K562 (cell line): ENCODE measurements around the gene SHE. TPM values are rescaled to one million over a fixed set of nuclear protein-coding genes. Genes with fewer than 3 reads are reported as not detected.

Experiments used
- ATAC-seq: fragments of 200-7000 bp; cut with Tn5 transposase; 3 replicates; pipeline ENCODE4 v1.9.1; 2020; ENCODE audit warnings: moderate library complexity
- BruUV-seq: library from RNA; stranded (reverse); fragments of 400-500 nt; replicated peaks from 2 replicates; lab custom pipeline; 2021; lab: Mats Ljungman, UMichigan
- CTCF ChIA-PET: fragments of 300-600 bp; formaldehyde crosslinking; extraction: SDS; loops from one replicate; lab custom pipeline; 2021; ENCODE audit warnings: low intra/inter-chr PET ratio; lab: Yijun Ruan, JAX
- POLR2A ChIA-PET: fragments of 300-600, 350-650 bp; sonication (Branson Sonifier 250); formaldehyde crosslinking; extraction: SDS; loops from one replicate; lab custom pipeline; 2021; ENCODE audit warnings: antibody characterized with exemption, inconsistent platforms; lab: Yijun Ruan, JAX
- DNase-seq, 4 experiments: peaks; one replicate each; pipeline versions ENCODE4 v3.0.0 to v3.0.0-alpha.2; 2011 to 2018; ENCODE audit warnings: low spot score in 3 of 4, mixed read lengths in 3 of 4; ENCODE audit errors: extremely low read depth in 1 of 4
- FAIRE-seq: peaks from 2 replicates; lab custom pipeline; 2011; peaks lifted over from hg19 to GRCh38; lab: Jason Lieb, UNC
- H2AFZ ChIP-seq: 2 replicates; pipeline ENCODE4 v1.6.0; 2011; ENCODE audit warnings: low read depth, low read length, control low read depth, inconsistent platforms
- H3K27ac ChIP-seq: fragments of 200-600 bp; 3 replicates; pipeline ENCODE4 v1.8.0; 2011; ENCODE audit warnings: low read depth, mild to moderate bottlenecking, control low read depth, inconsistent platforms, low read length, moderate library complexity, mixed read lengths; ENCODE audit errors: extremely low read depth
- H3K27me3 ChIP-seq, 2 experiments: fragments of 300-600 bp in 1 of 2; 2 replicates in 1 of 2; 3 replicates in 1 of 2; pipeline versions ENCODE4 v1.6.0 to v1.8.0; 2011; ENCODE audit warnings: inconsistent platforms in 2 of 2, low read length in 2 of 2, mild to moderate bottlenecking in 1 of 2, mixed read lengths in 1 of 2, moderate library complexity in 1 of 2; ENCODE audit not compliant: control insufficient read depth in 2 of 2, insufficient read depth in 2 of 2
- H3K36me3 ChIP-seq: fragments of 300-600 bp; 3 replicates; pipeline ENCODE4 v1.8.0; 2011; ENCODE audit warnings: mild to moderate bottlenecking, low read length, inconsistent platforms; ENCODE audit not compliant: control insufficient read depth, insufficient read depth
- H3K4me1 ChIP-seq, 2 experiments: fragments of 200-600 bp in 1 of 2; replicated peaks in 1 of 2; 2 replicates in 1 of 2; 3 replicates in 1 of 2; pipeline versions ENCODE4 v1.5.1 to v1.8.0; 2011; ENCODE audit warnings: inconsistent platforms in 2 of 2, low read length in 2 of 2, mild to moderate bottlenecking in 1 of 2, mixed read lengths in 1 of 2, moderate library complexity in 1 of 2; ENCODE audit not compliant: control insufficient read depth in 2 of 2, insufficient read depth in 2 of 2
- H3K4me2 ChIP-seq: 2 replicates; pipeline ENCODE4 v1.6.1; 2011; ENCODE audit warnings: low read length, control low read depth, inconsistent platforms, mixed read lengths; ENCODE audit not compliant: insufficient read depth
- H3K4me3 ChIP-seq: fragments of 200-600 bp; sonication (generic), shearing (Covaris generic); 2 replicates; pipeline ENCODE4 v1.5.1; 2016; ENCODE audit warnings: control low read depth, inconsistent platforms
- H3K79me2 ChIP-seq: fragments of 200-600 bp; 3 replicates; pipeline ENCODE4 v1.8.0; 2011; ENCODE audit warnings: low read length, inconsistent platforms; ENCODE audit not compliant: control insufficient read depth, insufficient read depth
- H3K9ac ChIP-seq, 2 experiments: 2 replicates each; pipeline versions ENCODE4 v1.6.0 to v1.6.1; 2011; ENCODE audit warnings: low read depth in 2 of 2, low read length in 2 of 2, control low read depth in 1 of 2, inconsistent platforms in 1 of 2, mild to moderate bottlenecking in 1 of 2, mixed read lengths in 1 of 2; ENCODE audit not compliant: insufficient read depth in 1 of 2
- H3K9me1 ChIP-seq: one replicate; pipeline ENCODE4 v1.6.0; 2011; ENCODE audit warnings: inconsistent platforms, mild to moderate bottlenecking, low read length, moderate library complexity; ENCODE audit not compliant: control insufficient read depth, insufficient read depth
- H3K9me3 ChIP-seq: replicated peaks from 2 replicates; pipeline ENCODE4 v1.5.1; 2011; ENCODE audit warnings: low read depth, low read length, inconsistent platforms; ENCODE audit not compliant: control insufficient read depth, insufficient read depth
- H4K20me1 ChIP-seq: replicated peaks from 2 replicates; pipeline ENCODE4 v1.6.1; 2011; ENCODE audit warnings: low read length, inconsistent platforms, mixed read lengths; ENCODE audit not compliant: control insufficient read depth, insufficient read depth
- BACH1 ChIP-seq: fragments of 200-800 bp; sonication (Bioruptor generic); IDR thresholded peaks from 2 replicates; pipeline ENCODE4 v1.6.1; 2016; ENCODE audit warnings: missing genetic modification characterization, missing compliant biosample characterization
- BCLAF1 ChIP-seq, 2 experiments: fragments of 450-650 bp in 1 of 2; IDR thresholded peaks; 2 replicates each; pipeline ENCODE4 v1.6.1; 2011 to 2017; ENCODE audit warnings: low read depth in 2 of 2, antibody characterized with exemption in 1 of 2, borderline replicate concordance in 1 of 2, low read length in 1 of 2, mild to moderate bottlenecking in 1 of 2, mixed read lengths in 1 of 2; ENCODE audit not compliant: control insufficient read depth in 1 of 2
- BHLHE40 ChIP-seq: IDR thresholded peaks from 2 replicates; pipeline ENCODE4 v1.6.1; 2011; ENCODE audit warnings: low read length, improper control_type of control experiment
- HINFP ChIP-seq: fragments of 450-650 bp; conservative IDR thresholded peaks from 2 replicates; pipeline ENCODE4 v1.6.1; 2016; ENCODE audit warnings: missing genetic modification characterization, low read depth, mild to moderate bottlenecking, control low read depth, missing compliant biosample characterization
- IRF9 ChIP-seq: fragments of 450-650 bp; IDR thresholded peaks from 2 replicates; pipeline ENCODE4 v1.6.1; 2016; ENCODE audit warnings: missing biosample characterization, missing genetic modification characterization
- MCM7 ChIP-seq, 2 experiments: fragments of 450-650 bp; IDR thresholded peaks; 2 replicates each; pipeline ENCODE4 v1.6.1; 2016 to 2018
- PHF8 ChIP-seq: fragments of 200-600 bp; sonication (generic); IDR thresholded peaks from 2 replicates; pipeline ENCODE4 v1.6.1; 2012; ENCODE audit warnings: mixed run types, mild to moderate bottlenecking, inconsistent platforms, low read length, moderate library complexity, borderline replicate concordance
- PTTG1 ChIP-seq: fragments of 450-650 bp; IDR thresholded peaks from 2 replicates; pipeline ENCODE4 v1.6.1; 2016; ENCODE audit warnings: low read depth, mild to moderate bottlenecking, missing genetic modification characterization, missing compliant biosample characterization
- PURB ChIP-seq: sonication (generic); formaldehyde crosslinking; IDR thresholded peaks from 2 replicates; pipeline ENCODE4 v1.9.0; 2021; ENCODE audit warnings: low read depth, mild to moderate bottlenecking, missing genetic modification reagents
- TCF3 ChIP-seq: sonication (generic); formaldehyde crosslinking; IDR thresholded peaks from 2 replicates; pipeline ENCODE4 v1.4.0; 2020; ENCODE audit warnings: mild to moderate bottlenecking, missing genetic modification reagents
- XRCC3 ChIP-seq: fragments of 450-650 bp; IDR thresholded peaks from 2 replicates; pipeline ENCODE4 v1.6.1; 2017; ENCODE audit warnings: mild to moderate bottlenecking, moderate library complexity
- ZBED1 ChIP-seq: IDR thresholded peaks from 2 replicates; pipeline ENCODE4 v1.6.1; 2014
- ZNF3 ChIP-seq: fragments of 250-450 bp; sonication (Bioruptor Pico); IDR thresholded peaks from 2 replicates; pipeline ENCODE4 v1.5.0; 2021; ENCODE audit warnings: mild to moderate bottlenecking, moderate library complexity
- ZNF57 ChIP-seq: fragments of 450-650 bp; formaldehyde crosslinking; IDR thresholded peaks from 2 replicates; pipeline ENCODE4 v1.4.0; 2020; ENCODE audit warnings: mild to moderate bottlenecking, moderate library complexity
- ZNF780A ChIP-seq: fragments of 250-450 bp; sonication (Bioruptor Pico); IDR thresholded peaks from 2 replicates; pipeline ENCODE4 v1.5.0; 2021; ENCODE audit warnings: mild to moderate bottlenecking
- WGBS: fragments of 100-300 bp; shearing (Covaris generic); methylation state at CpG from one replicate; pipeline ENCODE4 v1.1.6; 2016; ENCODE audit warnings: low coverage, mixed read lengths; ENCODE audit not compliant: insufficient coverage; ENCODE audit errors: missing lambda C conversion rate; 5-methylcytosine and 5-hydroxymethylcytosine counted together
- in situ Hi-C: fragments of 300-500 bp; cut with MboI; formaldehyde crosslinking; loops from 4 replicates; pipeline ENCODE4 v1.15.0; 2018; ENCODE audit warnings: inconsistent platforms, mixed read lengths
- intact Hi-C: fragments of 100-400 bp; cut with micrococcal nuclease; formaldehyde crosslinking; loops from 2 replicates; pipeline ENCODE4 v1.14.2; 2022
- polyA plus RNA-seq, 8 experiments: library from polyadenylated mRNA; depleted of rRNA in 4 of 8; stranded (reverse) in 5 of 8; unstranded in 3 of 8; fragments of >200 nt; fragmentation: Nextera tagmentation in 2 of 8; fragmentation: Illumina TruSeq in 1 of 8; extraction: Ambion mirVana in 2 of 8; extraction: Trizol in 1 of 8; gene quantifications; 2 replicates each; pipeline versions ENCODE4 v1.2.1 to v1.2.3, GENCODE V29; 2011 to 2014; ENCODE audit warnings: inconsistent platforms in 1 of 8, missing spikeins in 1 of 8
- total RNA-seq, 7 experiments: library from RNA; depleted of rRNA in 6 of 7; stranded (reverse); fragments of >200 nt in 6 of 7; fragmentation: Illumina TruSeq in 2 of 7; extraction: Trizol in 2 of 7; gene quantifications; 2 replicates each; pipeline versions ENCODE4 v1.2.1 to v1.2.3, GENCODE V29; 2011 to 2021; ENCODE audit warnings: low replicate concordance in 1 of 7

SHE gene
- total and polyA plus RNA-seq, 9 of the 15 experiments (the other 6 are each of a cell fraction or from before 2014, with no cell fraction given): 0.01 to 0.05 TPM; not detected in 7

GRCh38 chr1:154474802-154475201, 27.4 kb downstream of the SHE start:
- CTCF ChIA-PET: no interaction called here
- POLR2A ChIA-PET: interaction anchor here (0.5 to 0.6 kb wide), 2 partner anchors 456 to 465 kb away, joined by 3 to 4 read pairs; no protein-coding TSS in a partner anchor
- 4% methylated on average over 2 of the region's 3 CpGs for WGBS
- no peaks in the 10 kb centered on the region; a peak in 1 of 5 replicates for H3K4me1 ChIP-seq
- no peaks in the 10 kb centered on the region for H4K20me1 ChIP-seq
- no peaks in the 10 kb centered on the region for H3K36me3 ChIP-seq
- no peak for ATAC-seq
- H3K9me1 ChIP-seq: no peaks in the 10 kb centered on the region
- no peak for DNase-seq
- H2AFZ ChIP-seq: no peak overlapping the region
- H3K79me2 ChIP-seq: no peaks in the 10 kb centered on the region
- H3K27me3 ChIP-seq: peaks cover 8 to 22% of the 10 kb centered on the region in 2 experiments; a peak in 4 of 5 replicates
- in situ Hi-C loops (no loop called here), intact Hi-C loops (no loop called here)
- H3K4me2 ChIP-seq: no peak overlapping the region
- FAIRE-seq: no peak
- no peak overlapping the region for H3K4me3 ChIP-seq
- no peak overlapping the region; a peak in 1 of 4 replicates for H3K9ac ChIP-seq
- H3K27ac ChIP-seq: no peak overlapping the region
- no peaks in the 10 kb centered on the region for H3K9me3 ChIP-seq
- no TSS peak for BruUV-seq
- no peak for TF ChIP-seq IRF9 (tag)
- no peak for TF ChIP-seq PTTG1 (tag)
- TF ChIP-seq BHLHE40: no peak
- no peak for TF ChIP-seq BACH1 (tag)
- no peak for TF ChIP-seq ZBED1
- no peak for TF ChIP-seq ZNF780A (CRISPR knock-in tag)
- no peak for TF ChIP-seq ZNF57 (CRISPR knock-in tag)
- no peak for TF ChIP-seq TCF3 (CRISPR knock-in tag)
- no peak for TF ChIP-seq PURB (CRISPR knock-in tag)
- TF ChIP-seq HINFP (tag): no peak
- TF ChIP-seq MCM7 (IDR thresholded peaks at IDR 0.05): no peak
- no peak for TF ChIP-seq PHF8
- TF ChIP-seq ZNF3 (CRISPR knock-in tag): no peak
- no peak for TF ChIP-seq BCLAF1 (IDR thresholded peaks at IDR 0.05; ENCODE audit: borderline replicate concordance in 1 of 2, control insufficient read depth in 1 of 2, low read depth in 2 of 2, low read length in 1 of 2)
- TF ChIP-seq XRCC3: no peak
